ENCODE measurements around the gene TBC1D9B.

GRCh38 chr5:179880848-179881590 is 26.7 kb downstream of the TBC1D9B start:
- no peak for TF ChIP-seq CTCF (IDR thresholded peaks at IDR 0.05)
- no peak for TF ChIP-seq POLR2AphosphoS5 (IDR thresholded peaks at IDR 0.05)
- TF ChIP-seq POLR2A (IDR thresholded peaks at IDR 0.05), result no peak

Data from gastroesophageal sphincter (tissue), 3 donors.